ENCODE measurements around the gene TAC4. TPM values are rescaled to one million over a fixed set of nuclear protein-coding genes. Genes with fewer than 3 reads are reported as not detected.

TAC4 gene
- total and polyA plus RNA-seq, 2 of the 13 experiments (the other 11 are each of a cell fraction or from before 2014, with no cell fraction given), result not detected

GRCh38 chr17:49789243-49789578 is 58.7 kb downstream of the TAC4 start (continued):
- TF ChIP-seq ZNF800 (CRISPR knock-in tag; IDR thresholded peaks at IDR 0.05) (no peak), TBX3 (IDR thresholded peaks at IDR 0.05; ENCODE audit: borderline replicate concordance) (peak; percentile 1; the same call in 1 of the 2 replicates), ZBTB1 (CRISPR knock-in tag; IDR thresholded peaks at IDR 0.05; ENCODE audit: borderline replicate concordance) (no peak), HCFC1 (IDR thresholded peaks at IDR 0.05; ENCODE audit: low read depth, low read length) (no peak), SALL2 (CRISPR knock-in tag; IDR thresholded peaks at IDR 0.05) (0 out of 2 replicates have a peak, but pooled peaks have one; percentile 7), JUN (CRISPR knock-in tag; IDR thresholded peaks at IDR 0.05) (no peak), SKI (IDR thresholded peaks at IDR 0.05; ENCODE audit: partially characterized antibody) (no peak), ZNF644 (CRISPR knock-in tag; IDR thresholded peaks at IDR 0.05; ENCODE audit: low read depth) (no peak), ZHX2 (IDR thresholded peaks at IDR 0.05; ENCODE audit: low read depth) (no peak), ZHX2 (CRISPR knock-in tag; IDR thresholded peaks at IDR 0.05; ENCODE audit: borderline replicate concordance) (no peak), HOXD1 (CRISPR knock-in tag; IDR thresholded peaks at IDR 0.05) (no peak), ZNF574 (CRISPR knock-in tag; IDR thresholded peaks at IDR 0.05) (no peak), NR3C1 (CRISPR knock-in tag; IDR thresholded peaks at IDR 0.05) (no peak), KLF16 (CRISPR knock-in tag; IDR thresholded peaks at IDR 0.05) (no peak), ZSCAN5A (CRISPR knock-in tag; IDR thresholded peaks at IDR 0.05; ENCODE audit: borderline replicate concordance) (no peak), ZNF317 (CRISPR knock-in tag; IDR thresholded peaks at IDR 0.05) (no peak), NR2F2 (IDR thresholded peaks at IDR 0.05; ENCODE audit: borderline replicate concordance, low read depth) (no peak), TFDP1 (CRISPR knock-in tag; IDR thresholded peaks at IDR 0.05; ENCODE audit: borderline replicate concordance) (0 out of 2 replicates have a peak, but pooled peaks have one; percentile 65)

Data from HepG2 (cell line).